Mesenteric fat pad (tissue), 1 donor: ENCODE results near the gene RFX6. TPM values are rescaled to one million over a fixed set of nuclear protein-coding genes. Genes with fewer than 3 reads are reported as not detected.

Experiments
- DNase-seq: peaks from one replicate; pipeline ENCODE4 v3.0.0-alpha.2; 2020; ENCODE audit warnings: low spot score
- total RNA-seq: library from RNA; stranded (reverse); fragmentation: NEBNext Ultra II Directional; extraction: Animal tissue kit (Norgen Biotek cat#: 25700); gene quantifications from one replicate; pipeline ENCODE4 v1.2.1, GENCODE V29; 2021
- donor health status: DM: yes; HTN: yes; CAD: no.

Gene RFX6
- total RNA-seq, 1 donor from 2014 or later: not detected

DNA sequence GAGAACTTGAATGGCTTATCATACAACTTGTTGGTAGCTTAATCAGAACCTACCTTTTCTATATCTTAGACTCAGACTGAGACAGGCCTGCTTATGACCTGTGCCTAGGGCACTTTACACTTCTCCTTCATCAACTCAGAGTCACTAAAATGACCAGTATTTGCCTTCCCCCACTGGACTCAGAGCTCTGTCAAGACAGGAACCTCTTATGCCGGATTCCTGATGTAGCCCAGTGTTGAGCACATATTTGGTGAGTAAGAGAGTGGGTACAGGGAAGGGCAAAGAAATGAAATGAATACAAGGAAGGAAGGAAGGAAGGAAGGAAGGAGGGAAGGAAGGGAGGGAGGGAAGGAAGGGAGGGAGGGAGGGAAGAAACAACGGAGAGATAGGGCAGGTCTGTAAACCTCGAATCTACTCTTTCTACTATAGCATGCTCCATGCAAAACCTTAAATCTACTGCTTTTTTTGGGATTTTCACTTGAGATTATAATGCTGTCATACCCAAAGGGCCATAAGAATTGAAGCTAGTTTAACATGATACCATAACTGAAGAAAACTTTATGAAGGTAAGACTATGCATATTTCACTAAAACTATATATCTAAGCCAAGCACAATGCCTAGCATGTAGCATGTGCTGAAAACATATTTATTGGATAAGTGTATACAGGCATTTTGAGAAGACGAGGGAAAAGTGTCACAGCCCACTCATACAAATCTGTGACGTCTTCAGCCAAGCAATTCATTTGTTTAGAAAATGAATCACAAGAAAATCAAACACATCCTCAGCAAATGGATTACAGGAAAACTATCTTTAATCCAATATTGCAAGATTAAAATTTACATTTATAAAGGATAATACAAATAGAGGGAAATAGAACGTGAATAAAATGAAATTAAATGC, 89.9 kb downstream of the RFX6 start:
- no peak for DNase-seq

DNA sequence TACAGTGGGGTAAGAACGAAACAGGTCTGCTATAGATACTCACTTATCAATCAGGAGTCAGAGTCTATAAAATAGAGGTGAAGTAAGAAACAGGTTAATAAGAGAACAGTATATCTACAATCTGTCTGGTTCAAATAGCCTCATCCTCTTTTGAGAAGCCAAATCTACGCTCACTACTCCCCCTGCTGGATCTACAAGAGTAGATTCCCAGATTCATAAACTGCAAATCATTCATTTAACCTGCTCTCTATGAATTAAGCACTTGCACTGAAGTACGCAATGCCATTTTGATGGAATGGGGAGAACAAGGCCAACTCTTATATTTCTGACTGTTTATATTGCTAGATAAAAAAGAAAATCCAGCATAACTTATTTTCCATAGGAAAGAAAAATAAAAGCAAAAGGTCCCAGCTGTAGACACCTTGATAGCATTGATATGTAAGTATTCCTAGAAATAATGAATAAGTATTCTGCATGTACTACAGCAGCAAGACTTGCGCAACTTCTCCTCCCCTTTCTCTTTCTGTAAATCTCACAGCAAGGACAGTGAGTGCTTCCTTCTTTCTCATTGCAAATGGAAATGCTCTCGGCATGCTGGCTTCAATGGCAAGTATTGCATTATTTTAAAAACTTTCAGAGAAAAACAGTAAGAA, 92.3 kb downstream of the RFX6 start:
- no peak for DNase-seq

DNA sequence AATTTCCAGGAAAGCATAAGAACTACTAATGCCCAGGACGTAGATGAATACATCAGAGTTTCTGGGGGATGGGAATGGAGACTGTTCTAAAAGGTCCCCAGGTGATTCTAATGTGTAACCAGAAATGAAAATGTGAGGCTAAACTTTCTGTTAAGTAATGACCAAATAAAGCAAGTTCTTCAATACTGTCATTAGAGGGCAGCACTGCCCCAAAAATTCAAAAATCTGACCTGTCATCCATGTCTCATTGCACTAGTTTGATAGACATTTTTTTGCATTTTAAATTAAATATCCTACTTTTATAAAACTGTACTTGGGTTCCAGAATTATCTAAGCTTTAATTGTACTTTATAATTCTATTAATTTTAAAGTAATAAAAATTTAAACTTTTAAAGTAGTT, 94.9 kb downstream of the RFX6 start:
- DNase-seq: no peak

DNA sequence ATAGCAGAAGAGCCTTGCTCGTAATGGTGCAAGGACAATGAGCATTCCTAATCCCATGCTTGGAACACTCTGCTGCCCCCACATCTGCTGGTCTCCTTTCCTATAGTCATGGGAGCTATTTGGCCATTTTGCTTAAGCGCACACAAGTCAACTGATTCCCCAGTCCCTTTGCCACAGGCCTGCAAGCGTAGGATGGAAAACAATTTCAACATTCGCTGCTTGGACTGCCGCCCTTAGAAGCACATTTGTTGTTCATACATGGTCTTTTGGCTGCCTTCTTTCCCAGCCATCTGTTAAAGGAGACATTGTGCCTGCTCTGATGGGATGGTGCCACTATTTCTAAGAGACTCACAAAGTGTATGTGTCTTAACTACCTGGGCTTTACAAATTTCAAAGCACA, 96.9 kb downstream of the RFX6 start:
- no peak for DNase-seq

DNA sequence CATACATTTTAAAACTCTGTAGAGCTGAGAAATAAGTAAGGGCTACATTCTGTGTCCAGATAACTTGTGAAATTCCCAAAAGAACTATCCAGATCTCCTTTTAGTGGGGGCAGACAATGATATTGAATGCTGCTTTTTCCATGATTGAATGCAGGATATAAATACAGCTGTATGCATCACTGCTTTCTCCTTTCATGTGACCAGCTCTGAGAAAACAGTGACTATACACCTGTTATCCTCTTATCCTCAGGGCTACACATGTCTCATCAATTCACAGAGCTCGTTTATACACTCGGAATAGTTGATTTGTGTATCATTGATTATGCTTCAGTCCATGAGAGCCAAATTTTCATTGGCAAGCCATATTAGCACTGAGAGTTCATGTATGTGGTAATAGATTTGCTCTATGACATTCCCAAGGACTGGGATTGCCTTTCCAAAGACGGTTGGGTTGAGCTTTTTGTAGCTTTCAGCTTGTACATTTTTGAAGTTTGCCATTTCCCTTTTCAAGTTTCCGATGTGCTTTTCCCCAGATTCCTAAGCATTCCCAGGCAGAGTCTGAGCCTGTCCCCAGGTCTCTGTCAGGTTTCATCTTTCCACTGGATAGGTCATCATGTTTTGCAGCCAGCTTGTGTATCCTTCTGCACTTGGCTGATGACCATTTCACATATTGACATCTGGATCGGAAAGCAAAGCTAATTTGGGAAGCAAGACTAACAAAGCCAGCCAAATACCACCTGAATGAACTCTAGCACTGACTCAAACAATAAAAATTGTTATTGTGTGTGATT, 97.7 kb downstream of the RFX6 start:
- DNase-seq: no peak

DNA sequence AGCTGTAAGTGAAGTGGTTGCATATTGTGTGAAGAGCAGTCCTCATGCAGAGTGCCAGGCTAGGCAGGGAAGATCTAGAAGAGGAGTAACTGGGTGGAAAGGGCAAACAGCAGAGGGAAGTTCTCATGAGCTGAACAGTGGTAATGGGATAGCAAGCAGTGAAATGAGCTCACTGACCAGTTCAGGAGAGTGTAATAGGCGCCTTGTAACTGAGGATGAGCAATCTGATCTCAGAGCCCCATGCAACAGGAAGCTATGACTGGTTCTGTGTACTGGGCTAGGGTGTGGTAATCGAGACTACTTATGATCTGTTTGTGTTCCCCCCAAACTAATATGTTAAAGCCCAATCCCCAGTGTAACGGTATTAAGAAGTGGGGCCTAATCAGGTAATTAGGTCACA, 98.6 kb downstream of the RFX6 start:
- DNase-seq: no peak

- no peak for DNase-seq
These were observed 102.5 kb downstream of the RFX6 start for GRCh38 chr6:116979560-116979959.

Other genes starting within 250 kb of the RFX6 start
- 9.2 TPM for gene ZUP1, start 208.5 kb upstream of the RFX6 start, total RNA-seq
- 13.5 TPM for gene KPNA5, start 196.0 kb upstream of the RFX6 start, total RNA-seq
- gene FAM162B, start 111.5 kb upstream of the RFX6 start, total RNA-seq: 5.1 TPM
- not detected for gene GPRC6A, start 48.2 kb upstream of the RFX6 start, total RNA-seq